Hepatocyte (in vitro differentiated cells): Measurements from ENCODE around the gene LYRM4. TPM values are rescaled to one million over a fixed set of nuclear protein-coding genes. Genes with fewer than 3 reads are reported as not detected.

Experiments used
- DNase-seq: peaks from one replicate; pipeline ENCODE4 v3.0.0-alpha.2; 2016; ENCODE audit warnings: low spot score
- H2AFZ ChIP-seq: fragments of 200-600 bp; sonication (generic); 2 replicates; pipeline ENCODE4 v1.6.0; 2016; ENCODE audit warnings: antibody characterized with exemption, mild to moderate bottlenecking
- H3K27ac ChIP-seq: fragments of 200-600 bp; sonication (generic); 2 replicates; pipeline ENCODE4 v1.5.1; 2016; ENCODE audit warnings: mild to moderate bottlenecking
- H3K27me3 ChIP-seq: fragments of 200-600 bp; sonication (generic); 2 replicates; pipeline ENCODE4 v1.6.1; 2016
- H3K36me3 ChIP-seq: fragments of 200-600 bp; sonication (generic); replicated peaks from 2 replicates; pipeline ENCODE4 v1.5.1; 2016; ENCODE audit warnings: low read depth; ENCODE audit not compliant: insufficient read depth
- H3K4me1 ChIP-seq: fragments of 200-600 bp; sonication (generic); 2 replicates; pipeline ENCODE4 v1.5.1; 2016; ENCODE audit warnings: mild to moderate bottlenecking, moderate library complexity; ENCODE audit not compliant: insufficient read depth
- H3K4me2 ChIP-seq: fragments of 200-600 bp; sonication (generic); 2 replicates; pipeline ENCODE4 v1.6.0; 2016
- H3K4me3 ChIP-seq: fragments of 200-600 bp; sonication (generic); 2 replicates; pipeline ENCODE4 v1.5.1; 2016; ENCODE audit warnings: mild to moderate bottlenecking
- H3K79me2 ChIP-seq: fragments of 200-600 bp; sonication (generic); 2 replicates; pipeline ENCODE4 v1.6.0; 2017; ENCODE audit warnings: mild to moderate bottlenecking
- H3K9me2 ChIP-seq: fragments of 200-600 bp; sonication (generic); replicated peaks from 2 replicates; pipeline ENCODE4 v1.6.0; 2017; ENCODE audit warnings: mild to moderate bottlenecking; ENCODE audit not compliant: insufficient read depth
- H3K9me3 ChIP-seq: fragments of 200-600 bp; sonication (generic); 2 replicates; pipeline ENCODE4 v1.5.1; 2016; ENCODE audit warnings: low read depth, mild to moderate bottlenecking
- H4K20me1 ChIP-seq: fragments of 200-600 bp; sonication (generic); 2 replicates; pipeline ENCODE4 v1.6.0; 2016; ENCODE audit warnings: mild to moderate bottlenecking; ENCODE audit not compliant: insufficient read depth, poor library complexity, severe bottlenecking
- CTCF ChIP-seq: fragments of 200-600 bp; sonication (generic); IDR thresholded peaks from 2 replicates; pipeline ENCODE4 v1.5.1; 2016; ENCODE audit warnings: antibody characterized with exemption, mild to moderate bottlenecking; ENCODE audit not compliant: poor library complexity
- EZH2 ChIP-seq: fragments of 200-600 bp; sonication (generic); IDR thresholded peaks from 2 replicates; pipeline ENCODE4 v1.6.1; 2016; ENCODE audit warnings: antibody characterized with exemption, mild to moderate bottlenecking, borderline replicate concordance
- EZH2phosphoT487 ChIP-seq: fragments of 200-600 bp; sonication (generic); IDR thresholded peaks from one replicate; pipeline ENCODE4 v1.6.1; 2018; ENCODE audit warnings: antibody characterized with exemption, mild to moderate bottlenecking, low read depth, moderate library complexity; ENCODE audit not compliant: unreplicated experiment, severe bottlenecking
- WGBS: methylation state at CpG from one replicate; pipeline ENCODE4 v1.1.6; 2016; ENCODE audit warnings: low lambda C conversion rate; ENCODE audit errors: missing lambda C conversion rate; 5-methylcytosine and 5-hydroxymethylcytosine counted together
- polyA plus RNA-seq: library from polyadenylated mRNA; unstranded; fragments of >200 nt; fragmentation: Nextera tagmentation; extraction: Ambion mirVana; gene quantifications from 2 replicates; pipeline ENCODE4 v1.2.1, GENCODE V29; 2016
- total RNA-seq: library from RNA; depleted of rRNA; stranded (reverse); fragments of >200 nt; gene quantifications from 2 replicates; pipeline ENCODE4 v1.2.3, GENCODE V29; 2014

The LYRM4 gene
- total and polyA plus RNA-seq, 2 experiments from 2014 or later, result 20.5 to 22.9 TPM

DNA sequence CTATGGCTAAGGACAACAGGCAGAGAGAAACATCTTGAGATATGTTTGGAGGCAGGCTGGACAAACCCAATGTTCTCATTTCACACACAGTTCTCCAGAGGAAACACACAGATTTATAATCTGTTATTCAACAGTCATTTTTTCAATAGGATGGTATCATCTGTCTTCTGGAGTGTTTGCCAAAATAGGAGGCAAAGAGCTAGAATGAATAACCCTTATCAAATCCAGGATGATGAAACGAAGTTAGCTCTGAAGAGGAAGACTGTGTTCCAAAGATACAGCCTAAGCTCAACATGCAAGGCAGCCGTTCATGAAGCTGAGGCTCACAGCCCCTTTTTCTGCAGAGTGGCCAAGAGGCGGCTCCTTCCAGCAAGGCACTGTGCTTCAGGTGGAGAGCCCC lies 104.8 kb downstream of the LYRM4 start:
- Histone ChIP-seq H3K9me2 (no peaks in the 10 kb centered on the region), H3K4me3 (no peak overlapping the region), H2AFZ (no peak overlapping the region), H3K36me3 (no peaks in the 10 kb centered on the region), H3K4me2 (no peak overlapping the region), H3K79me2 (no peaks in the 10 kb centered on the region), H3K27me3 (no peaks in the 10 kb centered on the region), H3K9me3 (no peaks in the 10 kb centered on the region), H3K4me1 (no peaks in the 10 kb centered on the region), H4K20me1 (no peaks in the 10 kb centered on the region), H3K27ac (no peak overlapping the region)
- DNase-seq, result no peak
- 67% methylated on average over 3 of the region's 3 CpGs for WGBS
- TF ChIP-seq EZH2 (no peak), EZH2phosphoT487 (no peak), CTCF (no peak)

DNA sequence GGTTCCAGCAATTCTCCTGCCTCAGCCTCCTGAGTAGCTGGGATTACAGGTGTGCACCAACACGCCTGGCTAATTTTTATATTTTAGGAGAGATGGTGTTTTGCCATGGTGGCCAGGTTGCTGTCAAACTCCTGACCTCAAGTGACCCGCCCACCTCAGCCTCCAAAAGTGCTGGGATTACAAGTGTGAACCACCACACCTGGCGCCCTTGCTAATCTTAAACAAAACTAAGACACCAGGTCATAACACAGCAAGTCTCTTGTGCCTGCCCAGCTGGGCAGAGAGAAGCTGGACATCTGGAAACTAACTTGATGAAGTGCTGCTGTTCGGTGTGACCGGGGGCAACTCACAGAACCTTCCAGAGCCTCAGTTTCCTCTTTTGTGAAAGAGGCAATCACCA lies 107.6 kb downstream of the LYRM4 start:
- 94% methylated on average over 5 of the region's 5 CpGs for WGBS

GRCh38 chr6:5152460-5152859 lies 108.3 kb downstream of the LYRM4 start:
- no peak for TF ChIP-seq EZH2phosphoT487
- no peak for TF ChIP-seq EZH2
- H2AFZ ChIP-seq, result no peak overlapping the region

More for the DNA sequence above, 107.6 kb downstream of the LYRM4 start:
- H3K9me2 ChIP-seq, result no peaks in the 10 kb centered on the region
- H2AFZ ChIP-seq, result no peak overlapping the region
- H3K4me2 ChIP-seq, result no peak overlapping the region
- H4K20me1 ChIP-seq, result no peaks in the 10 kb centered on the region
- no peaks in the 10 kb centered on the region for H3K36me3 ChIP-seq
- H3K27ac ChIP-seq, result no peak overlapping the region
- no peak for DNase-seq
- H3K79me2 ChIP-seq, result no peaks in the 10 kb centered on the region
- TF ChIP-seq CTCF (no peak), EZH2phosphoT487 (no peak), EZH2 (no peak)
- no peaks in the 10 kb centered on the region for H3K27me3 ChIP-seq
- H3K9me3 ChIP-seq, result no peaks in the 10 kb centered on the region
- H3K4me1 ChIP-seq, result no peaks in the 10 kb centered on the region
- no peak overlapping the region for H3K4me3 ChIP-seq

GRCh38 chr6:5151955-5152401 lies 108.8 kb downstream of the LYRM4 start:
- Histone ChIP-seq H3K9me3 (no peaks in the 10 kb centered on the region), H3K9me2 (no peaks in the 10 kb centered on the region), H3K4me3 (no peak overlapping the region), H3K27ac (no peak overlapping the region), H3K79me2 (no peaks in the 10 kb centered on the region), H3K4me2 (no peak overlapping the region), H4K20me1 (no peaks in the 10 kb centered on the region), H3K36me3 (no peaks in the 10 kb centered on the region), H3K4me1 (no peaks in the 10 kb centered on the region), H3K27me3 (no peaks in the 10 kb centered on the region), H2AFZ (no peak overlapping the region)
- 80% methylated on average over 7 of the region's 7 CpGs for WGBS
- no peak for DNase-seq
- TF ChIP-seq EZH2phosphoT487, result no peak

More at GRCh38 chr6:5152460-5152859, 108.3 kb downstream of the LYRM4 start:
- no peaks in the 10 kb centered on the region for H3K36me3 ChIP-seq
- H3K9me3 ChIP-seq, result no peaks in the 10 kb centered on the region
- H3K4me2 ChIP-seq, result no peak overlapping the region
- H3K27ac ChIP-seq, result no peak overlapping the region
- 89% methylated on average over 9 of the region's 9 CpGs for WGBS
- H3K4me1 ChIP-seq, result no peaks in the 10 kb centered on the region
- no peaks in the 10 kb centered on the region for H3K9me2 ChIP-seq
- no peaks in the 10 kb centered on the region for H3K79me2 ChIP-seq
- no peak overlapping the region for H3K4me3 ChIP-seq
- H3K27me3 ChIP-seq, result no peaks in the 10 kb centered on the region
- no peak for DNase-seq
- no peaks in the 10 kb centered on the region for H4K20me1 ChIP-seq
